AG04449 (cell line): ENCODE data around the gene LHX2.

Experiments
- CTCF ChIA-PET: fragments of 350-600 bp; formaldehyde crosslinking; extraction: SDS; loops from one replicate; lab custom pipeline; 2021; ENCODE audit warnings: antibody characterized with exemption; lab: Yijun Ruan, JAX
- POLR2A ChIA-PET: fragments of 400-600, 350-600 bp; formaldehyde crosslinking; extraction: SDS; loops from one replicate; lab custom pipeline; 2020; ENCODE audit warnings: antibody characterized with exemption, inconsistent platforms; lab: Yijun Ruan, JAX
- DNase-seq: peaks from one replicate; pipeline ENCODE4 v3.0.0-alpha.2; 2010; ENCODE audit warnings: low read depth, low spot score
- H3K4me3 ChIP-seq: 2 replicates; pipeline ENCODE4 v1.5.1; 2011; ENCODE audit warnings: low read depth, mild to moderate bottlenecking, control low read depth, low read length
- CTCF ChIP-seq: IDR thresholded peaks from one replicate; pipeline ENCODE4 v1.5.1; 2011; ENCODE audit warnings: mild to moderate bottlenecking, moderate library complexity, low read length, control low read depth, inconsistent platforms; ENCODE audit not compliant: insufficient read depth; ENCODE audit errors: missing control alignments

Gene LHX2

GRCh38 chr9:124007565-124008302, 3.8 kb upstream of the LHX2 start:
- CTCF ChIA-PET: no interaction called here
- no peak overlapping the region for H3K4me3 ChIP-seq
- DNase-seq: no peak
- no peak for TF ChIP-seq CTCF
- POLR2A ChIA-PET: no interaction called here

GRCh38 chr9:124008303-124008693, 3.3 kb upstream of the LHX2 start:
- no peak for TF ChIP-seq CTCF
- POLR2A ChIA-PET: no interaction called here
- CTCF ChIA-PET: no interaction called here
- DNase-seq: no peak
- H3K4me3 ChIP-seq: no peak overlapping the region; the same call in 1 of the 2 replicates

GRCh38 chr9:124008694-124009530, 2.7 kb upstream of the LHX2 start:
- ChIA-PET POLR2A (no interaction called here), CTCF (no interaction called here)
- H3K4me3 ChIP-seq: no peak overlapping the region; the same call in 1 of the 2 replicates

DNA sequence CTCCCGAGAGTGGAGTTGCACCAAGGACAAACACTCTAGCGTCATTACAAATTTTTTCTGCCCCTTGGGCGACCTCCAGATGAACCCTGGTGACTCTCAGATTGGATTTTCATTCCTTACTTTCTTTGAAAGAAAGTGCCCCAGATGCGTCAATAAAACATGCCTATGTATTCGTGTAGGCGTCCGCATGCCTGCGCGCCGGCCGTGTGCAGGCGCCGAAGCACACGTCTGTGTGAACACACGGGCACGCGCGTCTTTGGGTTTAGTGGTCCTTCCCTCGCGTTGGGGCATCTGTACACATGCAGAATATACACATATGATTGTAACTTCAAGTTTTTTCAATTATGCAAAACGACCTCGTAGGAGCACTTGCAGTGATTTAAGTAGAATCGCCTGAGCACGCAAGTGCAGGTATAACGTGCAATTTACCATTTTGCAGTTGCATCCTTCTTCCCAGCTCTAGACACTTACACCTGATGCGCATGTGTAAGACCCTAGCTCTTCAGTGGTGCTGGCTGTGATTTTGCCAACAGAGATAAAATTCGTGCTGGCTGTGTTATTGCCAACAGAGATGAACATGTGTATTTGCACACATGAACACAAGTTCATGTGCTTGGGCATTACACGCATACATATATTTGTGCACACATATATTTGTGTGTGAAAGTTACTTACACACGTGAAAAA, 1.9 kb upstream of the LHX2 start:
- CTCF ChIA-PET: no interaction called here
- no peak overlapping the region for H3K4me3 ChIP-seq
- no peak for TF ChIP-seq CTCF
- DNase-seq: no peak
- POLR2A ChIA-PET: no interaction called here

More at GRCh38 chr9:124008694-124009530, 2.7 kb upstream of the LHX2 start:
- TF ChIP-seq CTCF: no peak
- DNase-seq: no peak

DNA sequence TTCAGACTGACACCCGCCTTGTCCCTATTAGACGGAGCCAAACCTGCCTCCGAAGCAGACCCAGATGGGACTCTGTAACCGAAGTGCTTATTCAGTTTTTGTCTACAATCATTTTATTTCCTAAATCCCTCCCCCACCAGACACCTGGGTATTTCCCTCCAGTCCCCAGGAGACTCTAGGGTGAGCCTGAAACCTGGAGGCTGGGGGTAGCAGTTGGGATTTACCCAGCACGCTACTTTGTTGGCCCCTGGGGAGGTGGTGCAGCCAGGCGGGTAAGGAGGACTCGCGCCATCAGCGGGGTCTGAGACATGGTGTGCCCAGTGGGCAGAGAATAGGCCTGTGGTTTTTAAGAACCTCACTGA, 1.3 kb upstream of the LHX2 start:
- ChIA-PET POLR2A (no interaction called here), CTCF (interaction anchor here (2.1 kb wide), 1 partner anchor 30 kb away, joined by 8 read pairs; no protein-coding TSS in a partner anchor)
- no peak for DNase-seq
- TF ChIP-seq CTCF: no peak
- no peak overlapping the region for H3K4me3 ChIP-seq
